IPS-18a (cell line): ENCODE data around the gene B3GALT4.
"Not testable (repeated sequence)": the region's sequence is repeated elsewhere in the genome, so short reads cannot be mapped to it uniquely, and the experiment has no call there.

Experiments
- H3K27ac ChIP-seq: one replicate; pipeline ENCODE4 v1.5.1; 2013; ENCODE audit warnings: low read length
- H3K27me3 ChIP-seq: one replicate; pipeline ENCODE4 v1.6.1; 2013; ENCODE audit warnings: mild to moderate bottlenecking, low read length; ENCODE audit not compliant: control insufficient read depth, insufficient read depth
- H3K36me3 ChIP-seq: one replicate; pipeline ENCODE4 v1.6.1; 2013; ENCODE audit warnings: low read depth, low read length; ENCODE audit not compliant: control insufficient read depth
- H3K4me1 ChIP-seq: one replicate; pipeline ENCODE4 v1.6.1; 2013; ENCODE audit warnings: low read depth, low read length; ENCODE audit not compliant: control insufficient read depth
- H3K4me3 ChIP-seq: one replicate; pipeline ENCODE4 v1.5.1; 2013; ENCODE audit warnings: low read length
- H3K9ac ChIP-seq: one replicate; pipeline ENCODE4 v1.6.1; 2013; ENCODE audit warnings: mild to moderate bottlenecking, low read length, moderate library complexity
- H3K9me3 ChIP-seq: one replicate; pipeline ENCODE4 v1.6.1; 2013; ENCODE audit warnings: low read depth, low read length; ENCODE audit not compliant: control insufficient read depth

B3GALT4 gene

DNA sequence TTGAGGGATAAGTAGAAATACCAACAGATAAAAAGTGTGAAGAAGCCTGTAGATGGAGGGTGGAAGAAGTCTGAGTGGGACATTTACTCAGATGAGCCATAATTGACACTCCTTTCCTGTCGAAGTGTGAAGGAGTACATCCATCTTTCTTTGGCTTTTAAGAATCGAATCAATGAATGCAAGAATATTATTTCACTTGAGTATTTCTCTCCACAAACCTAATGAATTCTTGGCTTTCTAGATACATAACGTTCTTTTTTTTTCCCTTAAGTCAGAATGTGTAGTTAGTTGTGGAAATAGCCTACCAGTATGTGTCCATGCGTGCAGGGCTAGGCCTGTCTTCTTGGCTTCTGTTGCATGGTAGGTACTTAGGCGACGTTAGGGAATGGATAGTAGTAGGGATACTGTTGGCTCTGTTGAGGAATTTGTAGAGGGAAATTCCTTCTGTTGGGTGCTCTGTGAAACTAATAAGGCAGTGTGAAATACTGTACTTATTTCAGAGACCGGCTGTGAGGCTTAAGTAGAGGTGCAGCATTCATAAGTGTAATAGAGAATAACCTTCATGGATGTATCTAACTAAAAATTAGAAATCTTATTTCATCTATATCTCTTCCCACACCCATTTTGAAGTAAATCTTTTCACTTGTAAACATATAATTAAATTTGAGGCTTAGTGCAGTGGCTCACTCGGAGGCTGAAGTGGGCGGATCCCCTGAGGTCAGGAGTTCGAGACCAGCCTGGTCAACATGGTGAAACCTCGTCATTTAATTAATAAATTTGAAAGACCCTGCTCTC is 3.6 kb upstream of the B3GALT4 start:
- Histone ChIP-seq H3K27me3 (no peaks in the 10 kb centered on the region), H3K27ac (no peak overlapping the region), H3K9me3 (no peaks in the 10 kb centered on the region), H3K9ac (peak overlapping the region; percentile 87), H3K36me3 (peaks cover 44% of the 10 kb centered on the region), H3K4me1 (peaks cover 15% of the 10 kb centered on the region), H3K4me3 (peak overlapping the region; percentile 78)

DNA sequence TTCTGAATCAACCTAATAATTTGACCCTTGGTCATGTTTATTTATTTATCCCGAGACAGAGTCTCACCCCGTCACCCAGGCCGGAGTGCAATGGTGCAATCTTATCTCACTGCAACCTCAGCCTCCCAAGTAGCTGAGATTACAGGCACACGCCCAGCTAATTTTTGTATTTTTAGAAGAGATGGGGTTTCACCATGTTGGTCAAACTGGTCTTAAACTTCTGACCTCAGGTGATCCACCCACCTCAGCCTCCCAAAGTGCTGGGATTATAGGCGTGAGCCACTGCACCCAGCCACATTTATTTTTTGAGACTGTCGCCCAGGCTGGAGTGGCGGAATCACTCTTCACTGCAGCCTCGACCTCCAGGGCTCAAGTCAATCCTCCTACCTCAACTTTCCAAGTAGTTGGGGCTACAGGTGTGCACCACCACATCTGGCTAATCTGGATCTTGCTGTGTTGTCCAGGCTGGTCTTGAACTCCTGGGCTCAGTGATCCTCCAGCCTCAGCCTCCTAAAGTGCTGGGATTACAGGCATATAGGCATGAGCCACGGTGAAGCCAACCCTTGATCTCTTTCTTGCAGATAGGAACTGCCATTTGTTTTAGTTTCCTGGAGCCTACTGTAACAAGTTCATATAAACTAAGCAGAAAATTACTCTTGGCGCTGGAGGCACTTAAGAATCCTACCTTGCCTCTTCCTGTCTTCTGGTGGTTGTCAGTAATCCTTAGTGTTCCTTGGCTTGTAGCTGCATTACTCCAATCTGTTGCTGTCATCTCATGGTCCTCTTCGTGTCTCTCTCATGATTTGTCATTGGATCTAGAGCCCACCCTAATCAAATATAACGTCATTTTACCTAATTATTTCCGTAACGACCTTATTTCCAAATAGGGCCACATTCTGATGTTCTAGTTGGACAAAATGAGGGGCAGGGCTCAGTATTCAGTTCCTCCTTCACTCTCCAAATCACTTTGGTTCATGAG is 2.7 kb upstream of the B3GALT4 start:
- peak overlapping the region; percentile 8 for H3K9ac ChIP-seq
- H3K4me1 ChIP-seq, result peaks cover 15% of the 10 kb centered on the region
- H3K9me3 ChIP-seq, result no peaks in the 10 kb centered on the region
- no peaks in the 10 kb centered on the region for H3K27me3 ChIP-seq
- H3K36me3 ChIP-seq, result peaks cover 41% of the 10 kb centered on the region
- H3K4me3 ChIP-seq, result peak overlapping the region; percentile 78
- H3K27ac ChIP-seq, result no peak overlapping the region

DNA sequence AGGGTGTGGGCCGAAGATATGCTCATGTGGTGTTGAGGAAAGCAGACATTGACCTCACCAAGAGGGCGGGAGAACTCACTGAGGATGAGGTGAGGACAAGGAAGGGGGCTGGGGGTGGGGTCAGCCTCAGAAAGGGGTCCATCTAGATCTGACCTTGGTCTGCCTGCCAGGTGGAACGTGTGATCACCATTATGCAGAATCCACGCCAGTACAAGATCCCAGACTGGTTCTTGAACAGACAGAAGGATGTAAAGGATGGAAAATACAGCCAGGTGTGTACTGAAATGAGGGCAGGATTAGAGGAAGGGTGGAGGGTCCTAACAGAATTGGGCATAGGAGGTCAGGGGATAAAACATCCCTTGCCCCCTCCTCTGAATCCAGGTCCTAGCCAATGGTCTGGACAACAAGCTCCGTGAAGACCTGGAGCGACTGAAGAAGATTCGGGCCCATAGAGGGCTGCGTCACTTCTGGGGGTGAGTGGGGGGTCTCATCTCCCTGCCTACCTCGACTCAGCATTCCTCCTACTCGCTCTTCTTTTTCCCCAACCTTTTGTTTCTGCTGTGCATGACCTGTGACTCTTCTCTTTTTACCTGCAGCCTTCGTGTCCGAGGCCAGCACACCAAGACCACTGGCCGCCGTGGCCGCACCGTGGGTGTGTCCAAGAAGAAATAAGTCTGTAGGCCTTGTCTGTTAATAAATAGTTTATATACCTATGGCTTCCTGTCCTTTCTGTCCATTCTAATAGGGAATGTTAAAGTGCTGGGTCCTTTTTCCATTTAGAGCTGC is 935 bp upstream of the B3GALT4 start:
- Histone ChIP-seq H3K4me3 (peak overlapping the region; percentile 78), H3K27ac (peak overlapping the region; percentile 51)

DNA sequence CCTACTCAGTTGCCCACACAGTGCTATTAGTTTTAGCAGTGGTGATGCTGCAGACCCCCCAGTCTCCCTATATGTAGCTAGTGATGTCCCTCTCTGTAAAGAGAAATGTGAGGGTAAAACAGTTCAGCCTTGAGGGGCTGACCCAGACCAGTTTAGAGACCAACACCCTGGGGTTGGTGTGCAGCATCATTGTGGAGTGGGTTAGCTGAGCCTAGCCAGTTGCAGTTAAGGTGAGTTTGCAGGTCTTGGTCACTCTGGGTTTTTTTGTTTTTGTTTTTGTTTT is 401 bp upstream of the B3GALT4 start:
- Histone ChIP-seq H3K36me3 (peaks cover 55% of the 10 kb centered on the region), H3K4me3 (peak overlapping the region; percentile 78), H3K9me3 (no peaks in the 10 kb centered on the region), H3K27me3 (no peaks in the 10 kb centered on the region), H3K27ac (peak overlapping the region; percentile 51), H3K9ac (peak overlapping the region; percentile 73), H3K4me1 (peaks cover 15% of the 10 kb centered on the region)

More for the DNA sequence above, 935 bp upstream of the B3GALT4 start:
- Histone ChIP-seq H3K36me3 (peaks cover 50% of the 10 kb centered on the region), H3K4me1 (peaks cover 15% of the 10 kb centered on the region), H3K9ac (peak overlapping the region; percentile 73)
- not testable (repeated sequence) for H3K27me3 ChIP-seq, H3K9me3 ChIP-seq

DNA sequence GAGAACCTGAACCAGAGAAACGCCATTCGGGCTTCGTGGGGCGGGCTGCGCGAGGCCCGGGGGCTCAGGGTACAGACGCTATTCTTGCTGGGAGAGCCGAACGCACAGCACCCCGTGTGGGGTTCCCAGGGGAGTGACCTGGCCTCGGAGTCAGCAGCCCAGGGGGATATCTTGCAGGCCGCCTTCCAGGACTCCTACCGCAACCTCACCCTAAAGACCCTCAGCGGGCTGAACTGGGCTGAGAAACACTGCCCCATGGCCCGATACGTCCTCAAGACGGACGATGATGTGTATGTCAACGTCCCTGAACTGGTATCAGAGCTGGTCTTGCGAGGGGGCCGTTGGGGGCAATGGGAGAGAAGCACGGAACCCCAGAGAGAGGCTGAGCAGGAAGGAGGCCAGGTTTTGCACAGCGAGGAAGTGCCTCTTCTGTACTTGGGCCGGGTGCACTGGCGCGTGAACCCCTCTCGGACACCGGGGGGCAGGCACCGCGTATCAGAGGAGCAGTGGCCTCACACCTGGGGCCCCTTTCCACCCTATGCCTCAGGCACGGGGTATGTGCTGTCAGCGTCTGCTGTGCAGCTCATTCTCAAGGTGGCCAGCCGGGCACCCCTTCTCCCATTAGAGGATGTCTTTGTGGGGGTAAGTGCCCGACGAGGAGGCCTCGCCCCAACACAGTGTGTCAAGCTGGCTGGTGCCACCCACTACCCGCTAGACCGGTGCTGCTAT is 904 bp downstream of the B3GALT4 start:
- peak overlapping the region; percentile 78 for H3K4me3 ChIP-seq
- H3K36me3 ChIP-seq, result peaks cover 55% of the 10 kb centered on the region
- H3K4me1 ChIP-seq, result peaks cover 15% of the 10 kb centered on the region
- no peaks in the 10 kb centered on the region for H3K9me3 ChIP-seq
- H3K27ac ChIP-seq, result peak overlapping the region; percentile 4
- H3K9ac ChIP-seq, result peak overlapping the region; percentile 73
- H3K27me3 ChIP-seq, result no peaks in the 10 kb centered on the region

DNA sequence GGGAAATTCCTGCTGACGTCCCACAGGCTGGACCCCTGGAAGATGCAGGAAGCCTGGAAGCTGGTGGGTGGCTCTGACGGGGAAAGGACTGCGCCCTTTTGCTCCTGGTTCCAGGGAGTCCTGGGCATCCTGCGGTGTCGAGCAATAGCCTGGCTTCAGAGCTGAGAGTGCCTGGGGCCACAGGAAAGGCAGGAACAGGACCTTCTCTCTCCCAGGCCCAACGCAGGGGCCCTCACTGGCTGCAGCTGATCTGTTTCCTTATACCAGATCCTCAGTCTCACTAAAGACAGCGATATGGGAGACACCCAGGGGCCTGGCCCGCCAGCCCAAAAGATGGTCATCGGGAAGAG is 1.4 kb downstream of the B3GALT4 start:
- no peak overlapping the region for H3K4me3 ChIP-seq
- H3K27me3 ChIP-seq, result no peaks in the 10 kb centered on the region
- peaks cover 50% of the 10 kb centered on the region for H3K36me3 ChIP-seq
- no peaks in the 10 kb centered on the region for H3K9me3 ChIP-seq
- H3K4me1 ChIP-seq, result peaks cover 12% of the 10 kb centered on the region
- no peak overlapping the region for H3K27ac ChIP-seq
- H3K9ac ChIP-seq, result no peak overlapping the region

DNA sequence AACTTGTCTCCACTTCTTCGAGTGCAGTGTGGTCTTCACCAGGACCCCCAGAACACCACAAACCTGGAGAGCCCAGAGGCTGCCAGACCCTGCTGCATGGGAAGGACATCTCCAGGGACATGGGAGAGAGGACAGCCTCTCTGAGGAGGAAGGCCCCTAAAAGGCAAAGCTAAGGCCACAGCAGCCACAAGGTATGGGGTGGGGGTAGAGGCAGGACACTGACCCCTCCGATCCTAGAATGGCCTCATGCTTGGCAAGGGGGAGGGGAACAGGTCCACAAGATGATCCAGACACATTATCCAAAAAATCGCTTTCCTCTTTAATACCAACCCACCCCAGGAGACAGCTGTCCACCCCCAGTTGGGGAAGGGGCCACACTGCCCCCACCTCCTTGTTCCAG is 1.9 kb downstream of the B3GALT4 start:
- no peak overlapping the region for H3K27ac ChIP-seq
- no peak overlapping the region for H3K4me3 ChIP-seq
- H3K4me1 ChIP-seq, result peaks cover 12% of the 10 kb centered on the region
- H3K36me3 ChIP-seq, result peaks cover 45% of the 10 kb centered on the region
- no peaks in the 10 kb centered on the region for H3K27me3 ChIP-seq
- no peaks in the 10 kb centered on the region for H3K9me3 ChIP-seq
- no peak overlapping the region for H3K9ac ChIP-seq

DNA sequence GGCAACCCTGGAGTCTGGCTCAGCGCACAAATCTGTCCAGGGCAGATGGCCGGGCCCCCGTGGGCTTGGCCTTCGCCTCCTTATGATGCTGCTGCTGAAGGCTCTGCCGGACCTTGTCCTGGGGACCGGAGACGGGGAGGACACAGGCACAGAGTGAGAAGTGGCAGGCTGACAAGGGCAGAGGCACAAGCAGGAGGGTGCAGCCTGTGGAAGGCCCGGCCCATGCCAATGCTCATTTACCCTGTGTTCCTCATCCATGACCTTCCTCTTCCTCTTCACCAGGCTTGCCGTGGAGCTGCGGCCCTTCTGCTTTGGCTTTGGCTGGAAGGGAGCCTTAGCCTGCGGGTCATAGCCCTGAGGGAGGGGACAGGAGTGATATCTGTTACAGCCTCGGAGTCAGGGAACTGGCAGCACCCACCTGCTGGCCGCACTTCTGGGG is 2.4 kb downstream of the B3GALT4 start:
- Histone ChIP-seq H3K9me3 (no peaks in the 10 kb centered on the region), H3K4me3 (no peak overlapping the region), H3K36me3 (peaks cover 41% of the 10 kb centered on the region), H3K27me3 (no peaks in the 10 kb centered on the region), H3K4me1 (peaks cover 10% of the 10 kb centered on the region), H3K27ac (no peak overlapping the region), H3K9ac (no peak overlapping the region)

DNA sequence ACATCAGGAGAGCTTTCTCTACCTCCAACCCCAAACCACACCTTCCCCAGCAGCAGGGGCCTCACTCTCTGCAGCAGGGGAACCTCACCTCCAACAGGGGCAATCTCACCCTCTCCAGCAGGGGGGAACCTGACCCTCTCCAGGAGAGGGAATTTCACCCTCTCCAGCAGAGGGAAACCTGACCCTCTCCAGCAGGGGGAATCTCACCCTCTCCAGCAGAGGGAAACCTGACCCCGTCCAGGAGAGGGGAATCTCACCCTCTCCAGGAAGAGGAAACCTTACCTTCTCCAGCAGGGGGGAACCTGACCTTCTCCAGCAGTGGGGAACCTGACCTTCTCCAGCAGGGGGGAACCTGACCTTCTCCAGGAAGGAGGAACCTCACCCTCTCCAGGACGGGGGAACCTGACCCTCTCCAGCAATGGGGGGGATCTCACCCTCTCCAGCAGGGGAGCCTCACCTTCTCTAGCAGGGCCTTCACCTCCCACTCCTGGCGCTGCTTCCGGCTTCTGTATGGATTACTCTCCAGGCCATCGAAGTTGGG is 3.1 kb downstream of the B3GALT4 start:
- H3K4me1 ChIP-seq, result peaks cover 3% of the 10 kb centered on the region
- H3K27me3 ChIP-seq, result no peaks in the 10 kb centered on the region
- H3K4me3 ChIP-seq, result no peak overlapping the region
- H3K9ac ChIP-seq, result no peak overlapping the region
- H3K27ac ChIP-seq, result no peak overlapping the region
- H3K36me3 ChIP-seq, result peaks cover 39% of the 10 kb centered on the region
- H3K9me3 ChIP-seq, result no peaks in the 10 kb centered on the region

DNA sequence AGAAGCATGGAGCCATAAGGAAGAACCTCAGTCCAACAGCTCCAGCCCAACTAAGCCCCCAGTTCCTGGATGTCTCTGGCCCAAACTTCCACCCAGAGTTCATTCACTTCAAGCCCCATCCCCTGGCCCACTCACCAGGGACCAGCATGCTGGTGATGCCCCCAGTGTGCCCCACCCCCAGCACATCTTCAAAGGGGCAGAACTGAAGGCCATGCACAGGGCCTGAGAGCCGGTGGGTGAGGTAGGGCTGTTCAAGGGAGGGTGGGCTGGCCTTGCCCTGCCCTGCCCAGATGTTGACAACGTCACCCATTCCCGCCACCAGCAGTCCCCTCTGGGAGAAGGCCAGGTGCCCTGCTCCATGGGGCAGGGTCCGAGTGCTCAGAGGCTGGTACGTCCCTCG is 3.6 kb downstream of the B3GALT4 start:
- Histone ChIP-seq H3K4me1 (peaks cover 3% of the 10 kb centered on the region), H3K4me3 (no peak overlapping the region), H3K9me3 (no peaks in the 10 kb centered on the region), H3K27me3 (no peaks in the 10 kb centered on the region), H3K36me3 (peaks cover 34% of the 10 kb centered on the region), H3K27ac (no peak overlapping the region), H3K9ac (no peak overlapping the region)
